GM12878 (cell line): ENCODE data around the gene NOS1AP. TPM values are rescaled to one million over a fixed set of nuclear protein-coding genes. Genes with fewer than 3 reads are reported as not detected.

ENCODE experiments used
- ATAC-seq: fragments of 200-7000 bp; cut with Tn5 transposase; 3 replicates; pipeline ENCODE4 v1.9.1; 2020; ENCODE audit warnings: mild to moderate bottlenecking, moderate library complexity
- BruUV-seq: library from RNA; stranded (reverse); fragments of 400-500 nt; replicated peaks from 2 replicates; lab custom pipeline; 2021; lab: Mats Ljungman, UMichigan
- CTCF ChIA-PET: fragments of 300-600 bp; sonication (Branson Sonifier 250); formaldehyde crosslinking; extraction: SDS; loops from one replicate; lab custom pipeline; 2021; ENCODE audit warnings: inconsistent platforms; lab: Yijun Ruan, JAX
- POLR2A ChIA-PET: fragments of 350-600 bp; formaldehyde crosslinking; extraction: SDS; loops from one replicate; lab custom pipeline; 2021; ENCODE audit warnings: inconsistent platforms; lab: Charles Lee
- RAD21 ChIA-PET: fragments of 300-600 bp; sonication (Branson Sonifier 250); formaldehyde crosslinking; loops from one replicate; lab custom pipeline; 2023; ENCODE audit warnings: antibody characterized with exemption; ENCODE audit not compliant: unreplicated experiment; lab: Charles Lee
- SMC1A ChIA-PET: fragments of 300-600 bp; sonication (Branson Sonifier 250); formaldehyde crosslinking; loops from one replicate; lab custom pipeline; 2023; ENCODE audit not compliant: unreplicated experiment, uncharacterized antibody; lab: Charles Lee
- DNase-seq: peaks from one replicate; pipeline ENCODE4 v3.0.0-alpha.2; 2011; ENCODE audit warnings: low read depth, low spot score
- FAIRE-seq: peaks from 3 replicates; lab custom pipeline; 2011; peaks lifted over from hg19 to GRCh38; lab: Jason Lieb, UNC
- H2AFZ ChIP-seq: 2 replicates; pipeline ENCODE4 v1.6.0; 2011; ENCODE audit warnings: low read depth, low read length, control low read depth; ENCODE audit not compliant: control insufficient read depth
- H3K27ac ChIP-seq: 2 replicates; pipeline ENCODE4 v1.5.1; 2011; ENCODE audit warnings: control low read depth; ENCODE audit not compliant: control insufficient read depth, insufficient read depth
- H3K27me3 ChIP-seq, 2 experiments: replicated peaks in 1 of 2; 2 replicates each; pipeline versions ENCODE4 v1.6.0 to v1.6.1; 2011; ENCODE audit warnings: low read length in 1 of 2; ENCODE audit not compliant: control insufficient read depth in 2 of 2, insufficient read depth in 2 of 2
- H3K36me3 ChIP-seq, 2 experiments: 2 replicates each; pipeline ENCODE4 v1.5.1; 2011; ENCODE audit warnings: low read length in 1 of 2; ENCODE audit not compliant: control insufficient read depth in 2 of 2, insufficient read depth in 2 of 2
- H3K4me1 ChIP-seq: 2 replicates; pipeline ENCODE4 v1.6.1; 2011; ENCODE audit warnings: mild to moderate bottlenecking, low read length, moderate library complexity, mixed read lengths; ENCODE audit not compliant: control insufficient read depth, insufficient read depth
- H3K4me2 ChIP-seq: 2 replicates; pipeline ENCODE4 v1.6.0; 2011; ENCODE audit warnings: control low read depth; ENCODE audit not compliant: control insufficient read depth, insufficient read depth
- H3K4me3 ChIP-seq: fragments of 200-600 bp; sonication (generic); 2 replicates; pipeline ENCODE4 v1.5.1; 2016
- H3K79me2 ChIP-seq: 2 replicates; pipeline ENCODE4 v1.6.0; 2011; ENCODE audit warnings: low read length; ENCODE audit not compliant: control insufficient read depth, insufficient read depth
- H3K9ac ChIP-seq: 2 replicates; pipeline ENCODE4 v1.8.0; 2011; ENCODE audit warnings: low read length, control low read depth, mixed read lengths; ENCODE audit not compliant: control insufficient read depth, insufficient read depth
- H3K9me3 ChIP-seq: replicated peaks from 3 replicates; pipeline ENCODE4 v1.5.1; 2011; ENCODE audit warnings: mild to moderate bottlenecking, low read length; ENCODE audit not compliant: control insufficient read depth, insufficient read depth
- H4K20me1 ChIP-seq: 2 replicates; pipeline ENCODE4 v1.6.0; 2011; ENCODE audit not compliant: control insufficient read depth, insufficient read depth
- ATF2 ChIP-seq: IDR thresholded peaks from 2 replicates; pipeline ENCODE4 v1.6.1; 2012; ENCODE audit warnings: low read length, inconsistent platforms
- EED ChIP-seq: sonication (generic); IDR thresholded peaks from 2 replicates; pipeline ENCODE4 v1.6.1; 2016; ENCODE audit warnings: antibody characterized with exemption, low read depth
- HDAC6 ChIP-seq: fragments of 200-600 bp; sonication (generic); IDR thresholded peaks from one replicate; pipeline ENCODE4 v1.8.0; 2017; ENCODE audit warnings: antibody characterized with exemption; ENCODE audit not compliant: unreplicated experiment
- HDGF ChIP-seq: fragments of 450-650 bp; IDR thresholded peaks from 2 replicates; pipeline ENCODE4 v1.6.1; 2016; ENCODE audit warnings: antibody characterized with exemption
- IRF3 ChIP-seq: fragments of 450-650 bp; IDR thresholded peaks from 2 replicates; pipeline ENCODE4 v1.6.1; 2014; ENCODE audit warnings: mild to moderate bottlenecking
- IRF4 ChIP-seq: IDR thresholded peaks from 2 replicates; pipeline ENCODE4 v1.6.1; 2011; ENCODE audit warnings: low read depth, low read length
- KLF5 ChIP-seq: fragments of 450-650 bp; IDR thresholded peaks from 2 replicates; pipeline ENCODE4 v1.6.1; 2014; ENCODE audit warnings: mild to moderate bottlenecking; ENCODE audit not compliant: partially characterized antibody
- MEF2B ChIP-seq: fragments of 450-650 bp; IDR thresholded peaks from 2 replicates; pipeline ENCODE4 v1.6.1; 2018; ENCODE audit warnings: mild to moderate bottlenecking, moderate library complexity; ENCODE audit not compliant: partially characterized antibody, poor library complexity, severe bottlenecking
- MXI1 ChIP-seq: fragments of 150-350 bp; IDR thresholded peaks from 2 replicates; pipeline ENCODE4 v1.6.1; 2011; ENCODE audit warnings: low read depth, mild to moderate bottlenecking, inconsistent platforms, low read length, improper control_type of control experiment
- NFIC ChIP-seq: IDR thresholded peaks from 2 replicates; pipeline ENCODE4 v1.6.1; 2012; ENCODE audit warnings: low read depth, mild to moderate bottlenecking, inconsistent platforms, low read length, moderate library complexity
- NR2C1 ChIP-seq: fragments of 450-650 bp; IDR thresholded peaks from 2 replicates; pipeline ENCODE4 v1.6.1; 2017; ENCODE audit warnings: antibody characterized with exemption, mild to moderate bottlenecking, moderate library complexity
- NR2C2 ChIP-seq: IDR thresholded peaks from 2 replicates; pipeline ENCODE4 v1.6.1; 2011; ENCODE audit warnings: borderline replicate concordance, low read depth; ENCODE audit not compliant: control insufficient read depth, insufficient read length
- NRF1 ChIP-seq: conservative IDR thresholded peaks from 2 replicates; pipeline ENCODE4 v1.6.1; 2011; ENCODE audit warnings: mild to moderate bottlenecking, low read depth, low read length, improper control_type of control experiment
- PAX8 ChIP-seq: fragments of 450-650 bp; IDR thresholded peaks from 2 replicates; pipeline ENCODE4 v1.6.1; 2017; ENCODE audit warnings: mild to moderate bottlenecking, moderate library complexity
- SIN3A ChIP-seq: IDR thresholded peaks from 2 replicates; pipeline ENCODE4 v1.6.1; 2012; ENCODE audit warnings: low read depth, low read length, improper control_type of control experiment
- TCF12 ChIP-seq: IDR thresholded peaks from 2 replicates; pipeline ENCODE4 v1.6.1; 2011; ENCODE audit warnings: low read depth, mild to moderate bottlenecking, low read length
- ZNF384 ChIP-seq: IDR thresholded peaks from 2 replicates; pipeline ENCODE4 v1.6.1; 2012; ENCODE audit warnings: low read depth, mild to moderate bottlenecking, low read length, improper control_type of control experiment, borderline replicate concordance
- ZNF622 ChIP-seq: fragments of 450-650 bp; IDR thresholded peaks from 2 replicates; pipeline ENCODE4 v1.6.1; 2017; ENCODE audit warnings: mild to moderate bottlenecking, inconsistent platforms
- WGBS: methylation state at CpG from one replicate; pipeline ENCODE4 v1.1.6; 2016; ENCODE audit warnings: low lambda C conversion rate; ENCODE audit not compliant: insufficient replicate concordance, insufficient coverage; ENCODE audit errors: missing lambda C conversion rate; 5-methylcytosine and 5-hydroxymethylcytosine counted together
- in situ Hi-C: fragments of 300-500 bp; cut with MboI; formaldehyde crosslinking; loops from 9 replicates; pipeline ENCODE4 v1.14.3; 2018; ENCODE audit warnings: mixed read lengths
- intact Hi-C: fragments of 100-400 bp; cut with micrococcal nuclease; formaldehyde crosslinking; loops from one replicate; pipeline ENCODE4 v1.14.2; 2022; ENCODE audit not compliant: unreplicated experiment
- polyA plus RNA-seq, 11 experiments: library from polyadenylated mRNA; depleted of rRNA in 4 of 11; unstranded in 6 of 11; stranded (reverse) in 5 of 11; fragments of >200 nt; fragmentation: Nextera tagmentation in 4 of 11; fragmentation: Illumina TruSeq in 1 of 11; extraction: Ambion mirVana in 4 of 11; extraction: Trizol in 1 of 11; gene quantifications; 1 replicate in 1 of 11; 2 replicates in 10 of 11; pipeline versions ENCODE4 v1.2.1 to v1.2.3, GENCODE V29; 2011 to 2016; ENCODE audit warnings: inconsistent platforms in 2 of 11, missing spikeins in 2 of 11, low read depth in 1 of 11
- total RNA-seq, 4 experiments: library from RNA; depleted of rRNA in 3 of 4; stranded (reverse); fragments of >200 nt in 3 of 4; fragmentation: Illumina TruSeq in 1 of 4; extraction: Trizol in 1 of 4; gene quantifications; 2 replicates each; pipeline versions ENCODE4 v1.2.1 to v1.2.3, GENCODE V29; 2013 to 2021
- TF ChIP-seq, protein P1 (sequence below): IDR thresholded peaks from 2 replicates; pipeline ENCODE4 v1.6.1; 2011; ENCODE audit warnings: borderline replicate concordance, low read depth, mild to moderate bottlenecking, moderate library complexity, low read length; ENCODE audit not compliant: insufficient read depth, poor library complexity, severe bottlenecking

The NOS1AP gene
- total and polyA plus RNA-seq, 10 of the 15 experiments (the other 5 are each of a cell fraction or from before 2014, with no cell fraction given), result 0.03 to 0.15 TPM; not detected in 8

DNA sequence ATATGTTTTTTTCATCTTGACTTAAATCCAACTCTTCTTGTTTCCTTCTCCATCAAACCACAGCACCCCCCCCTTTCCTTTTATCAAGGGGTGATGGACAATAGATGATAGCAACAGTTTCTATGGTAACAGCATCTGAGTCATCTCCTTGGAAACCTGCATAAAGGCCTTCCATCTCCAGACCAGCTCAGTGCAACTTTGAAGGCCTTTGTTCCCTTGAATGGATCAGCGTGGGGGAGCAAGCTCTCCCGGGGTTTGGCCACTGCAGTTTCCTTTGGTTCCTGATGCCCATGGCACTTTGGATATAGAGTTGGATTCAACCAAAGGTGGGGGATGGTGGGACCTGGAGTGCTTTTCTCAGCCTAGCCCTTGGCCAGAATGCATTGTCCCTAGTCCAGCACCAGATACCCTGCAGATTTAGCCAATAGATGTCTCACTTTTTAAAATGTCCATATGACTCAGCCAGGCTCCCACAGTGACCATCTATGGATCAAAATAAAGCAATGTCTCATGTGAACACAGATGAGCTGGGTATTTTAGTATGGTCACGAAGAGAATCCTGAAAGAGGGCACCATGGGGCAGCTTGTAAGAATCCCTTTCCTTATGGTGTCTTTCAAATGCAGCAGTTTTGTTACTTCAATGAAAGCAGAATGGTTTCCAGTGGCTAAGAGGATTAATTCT lies 179.5 kb downstream of the NOS1AP start:
- no peak overlapping the region for H3K4me3 ChIP-seq
- no peaks in the 10 kb centered on the region for H4K20me1 ChIP-seq
- ChIA-PET SMC1A (no interaction called here), RAD21 (no interaction called here), CTCF (interaction anchor here (0.6 kb wide), 1 partner anchor 19 kb away, joined by 3 read pairs; no protein-coding TSS in a partner anchor), POLR2A (no interaction called here)
- no peaks in the 10 kb centered on the region for H3K79me2 ChIP-seq
- H3K9ac ChIP-seq, result no peak overlapping the region
- WGBS, result 12% methylated on average over 3 of the region's 3 CpGs
- H3K4me1 ChIP-seq, result no peaks in the 10 kb centered on the region
- no peaks in the 10 kb centered on the region for H3K27me3 ChIP-seq
- no peak overlapping the region for H3K4me2 ChIP-seq
- BruUV-seq, result no TSS peak
- TF ChIP-seq, protein P1, sequence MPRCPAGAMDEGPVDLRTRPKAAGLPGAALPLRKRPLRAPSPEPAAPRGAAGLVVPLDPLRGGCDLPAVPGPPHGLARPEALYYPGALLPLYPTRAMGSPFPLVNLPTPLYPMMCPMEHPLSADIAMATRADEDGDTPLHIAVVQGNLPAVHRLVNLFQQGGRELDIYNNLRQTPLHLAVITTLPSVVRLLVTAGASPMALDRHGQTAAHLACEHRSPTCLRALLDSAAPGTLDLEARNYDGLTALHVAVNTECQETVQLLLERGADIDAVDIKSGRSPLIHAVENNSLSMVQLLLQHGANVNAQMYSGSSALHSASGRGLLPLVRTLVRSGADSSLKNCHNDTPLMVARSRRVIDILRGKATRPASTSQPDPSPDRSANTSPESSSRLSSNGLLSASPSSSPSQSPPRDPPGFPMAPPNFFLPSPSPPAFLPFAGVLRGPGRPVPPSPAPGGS, result no peak
- TF ChIP-seq ATF2 (no peak), MXI1 (no peak), TCF12 (no peak), MEF2B (no peak), NFIC (no peak), KLF5 (no peak), NR2C2 (no peak), NRF1 (no peak), HDAC6 (no peak), ZNF622 (no peak), HDGF (no peak), SIN3A (no peak), PAX8 (no peak), ZNF384 (no peak), IRF4 (no peak), NR2C1 (no peak), EED (no peak), IRF3 (no peak)
- H2AFZ ChIP-seq, result no peak overlapping the region
- FAIRE-seq, result no peak
- H3K36me3 ChIP-seq, result no peaks in the 10 kb centered on the region
- ATAC-seq, result no peak
- in situ Hi-C loops, result no loop called here
- no peak for DNase-seq
- H3K27ac ChIP-seq, result no peak overlapping the region
- no peaks in the 10 kb centered on the region for H3K9me3 ChIP-seq
- intact Hi-C loops, result no loop called here
